Sciatic nerve (tissue), 2 donors: ENCODE results near the gene FOSB. TPM values are rescaled to one million over a fixed set of nuclear protein-coding genes. Genes with fewer than 3 reads are reported as not detected.

Experiments used
- ATAC-seq: fragments of 200-7000 bp; cut with Tn5 transposase; one replicate; pipeline ENCODE4 v1.9.1; 2020; ENCODE audit warnings: mild to moderate bottlenecking, moderate library complexity
- DNase-seq: peaks from one replicate; pipeline ENCODE4 v3.0.0-alpha.2; 2020; ENCODE audit warnings: low spot score
- intact Hi-C: fragments of 100-400 bp; cut with DNase I; formaldehyde crosslinking; loops from one replicate; pipeline ENCODE4 v1.14.2; 2022
- total RNA-seq: library from RNA; stranded (reverse); fragmentation: NEBNext Ultra II Directional; extraction: Animal tissue kit (Norgen Biotek cat#: 25700); gene quantifications from one replicate; pipeline ENCODE4 v1.2.1, GENCODE V29; 2021
- donor health status: DM: no; HTN: no; CAD: no.
- donor health status: DM: no; HTN: no; CAD: no.

The FOSB gene
- total RNA-seq, 1 donor from 2014 or later: 3.7 TPM

GRCh38 chr19:45440873-45441654 lies 26.7 kb upstream of the FOSB start:
- ATAC-seq (no peak), DNase-seq (no peak)
- intact Hi-C loops: no loop called here

DNA sequence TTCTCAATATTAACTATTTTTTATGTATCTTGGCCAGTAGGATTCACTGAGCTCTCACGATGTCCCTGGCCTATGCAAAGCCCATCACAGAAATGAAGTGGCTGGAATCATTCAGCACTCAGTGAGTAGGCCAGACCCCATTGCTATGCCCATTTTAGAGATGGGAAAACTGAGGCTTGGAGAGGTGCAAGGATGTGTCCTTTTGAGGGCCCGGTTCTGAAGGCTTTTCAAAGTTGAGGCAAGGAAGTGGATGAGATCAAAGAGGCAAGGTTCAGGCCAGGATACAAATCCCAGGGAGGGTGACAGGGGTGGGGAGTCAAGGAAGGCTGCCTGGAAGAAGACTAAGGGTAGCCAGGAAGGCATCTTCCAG lies 25.4 kb upstream of the FOSB start:
- ATAC-seq (no peak), DNase-seq (no peak)
- intact Hi-C loops: no loop called here

DNA sequence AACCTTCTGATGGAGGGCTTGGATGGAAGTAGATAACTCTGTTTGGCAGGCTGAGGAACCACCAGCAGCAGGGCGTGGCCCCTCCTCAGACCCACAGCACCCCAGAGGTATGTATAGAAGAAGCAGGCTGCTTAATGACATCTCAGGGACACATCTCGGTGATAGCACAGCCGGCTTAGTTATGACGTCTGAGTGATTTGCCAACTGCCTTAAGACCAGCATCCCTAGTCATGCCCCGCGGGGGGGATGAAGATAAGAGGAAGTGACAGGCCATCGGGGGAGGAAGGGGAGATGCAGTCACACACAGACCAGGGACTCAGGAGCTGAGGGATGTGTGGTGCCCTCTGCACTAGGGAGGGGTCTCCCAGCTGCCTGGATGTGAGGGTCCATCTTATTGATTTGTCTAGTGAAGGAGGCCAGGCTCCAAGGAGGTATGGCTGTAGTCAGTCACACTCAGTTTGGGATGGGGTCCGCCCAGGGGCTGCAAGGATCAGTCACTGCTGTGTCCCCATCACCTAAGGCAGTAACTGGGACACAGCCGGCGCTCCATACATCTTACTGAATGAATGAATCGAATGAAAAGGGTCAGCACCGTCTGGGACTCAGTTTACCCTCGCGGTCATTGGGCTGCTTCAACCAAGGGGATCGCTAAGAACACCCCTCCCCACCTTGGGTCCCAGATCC lies 24.9 kb upstream of the FOSB start:
- DNase-seq: no peak
- ATAC-seq: peak; percentile 12
- intact Hi-C loops: no loop called here

DNA sequence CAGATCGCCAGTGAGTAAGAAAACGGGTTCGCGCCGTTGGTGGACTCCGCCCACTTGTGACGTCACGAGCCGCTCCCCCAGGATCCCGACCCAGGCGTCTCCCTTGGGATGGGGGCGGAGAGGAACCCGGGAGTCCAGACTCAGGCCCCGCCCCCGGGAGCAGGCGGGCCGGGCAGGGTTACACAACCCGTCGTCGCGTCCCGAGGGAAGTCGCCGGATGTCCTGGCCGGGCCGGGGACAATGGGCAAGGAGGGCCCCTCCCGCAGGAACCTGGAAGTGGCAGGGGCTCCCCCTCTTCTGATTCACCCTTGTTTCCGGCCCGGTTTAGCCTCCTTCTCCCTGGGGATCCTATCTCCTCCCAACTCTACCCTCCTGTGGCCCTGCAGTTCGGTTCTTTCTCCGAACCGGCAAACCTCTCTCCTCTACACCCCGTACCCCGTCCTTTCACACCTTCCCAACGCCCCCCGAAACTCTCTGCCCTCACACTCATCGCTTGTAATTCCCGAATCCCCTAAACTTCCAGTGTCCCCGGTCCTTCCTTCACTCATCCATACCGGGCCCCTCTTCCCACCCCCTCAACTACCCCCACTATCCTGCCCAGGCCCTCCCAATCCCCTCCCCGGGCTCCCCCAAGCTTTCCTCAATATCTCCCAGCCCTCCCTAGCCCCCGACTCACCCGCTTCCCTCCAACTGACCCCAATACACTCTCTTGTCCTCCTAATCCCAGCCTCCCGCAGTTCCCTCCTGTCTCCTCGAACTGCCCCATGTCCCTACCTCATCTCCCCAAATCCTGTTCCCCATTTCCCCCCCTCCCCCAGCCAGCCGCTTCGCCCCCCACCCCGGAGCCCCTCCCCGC lies 24.1 kb upstream of the FOSB start:
- peak; percentile 96 for DNase-seq
- intact Hi-C loops: no loop called here
- ATAC-seq: peak; percentile 87

- DNase-seq (peak; percentile 97), ATAC-seq (peak; percentile 80)
- intact Hi-C loops: no loop called here
These were observed 23.3 kb upstream of the FOSB start for GRCh38 chr19:45444318-45445041.

DNA sequence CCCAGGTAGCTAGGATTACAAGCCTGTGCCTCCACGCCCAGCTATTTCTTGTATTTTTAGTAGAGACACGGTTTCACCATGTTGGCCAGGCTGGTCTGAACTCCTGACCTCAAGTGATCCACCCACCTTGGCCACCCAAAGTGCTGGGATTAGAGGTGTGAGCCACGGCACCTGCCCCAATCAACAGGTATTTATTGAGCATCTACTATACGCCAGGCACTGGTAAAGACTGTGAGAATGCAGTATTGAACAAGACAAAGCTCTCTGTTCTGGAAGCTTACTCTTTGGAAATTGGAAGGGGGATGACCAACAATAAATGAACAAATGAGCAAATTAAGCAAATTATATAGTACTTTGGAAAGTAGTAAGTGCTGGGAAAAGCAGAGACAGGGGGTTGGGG lies 22.7 kb upstream of the FOSB start:
- no peak for ATAC-seq
- intact Hi-C loops: no loop called here
- no peak for DNase-seq

DNA sequence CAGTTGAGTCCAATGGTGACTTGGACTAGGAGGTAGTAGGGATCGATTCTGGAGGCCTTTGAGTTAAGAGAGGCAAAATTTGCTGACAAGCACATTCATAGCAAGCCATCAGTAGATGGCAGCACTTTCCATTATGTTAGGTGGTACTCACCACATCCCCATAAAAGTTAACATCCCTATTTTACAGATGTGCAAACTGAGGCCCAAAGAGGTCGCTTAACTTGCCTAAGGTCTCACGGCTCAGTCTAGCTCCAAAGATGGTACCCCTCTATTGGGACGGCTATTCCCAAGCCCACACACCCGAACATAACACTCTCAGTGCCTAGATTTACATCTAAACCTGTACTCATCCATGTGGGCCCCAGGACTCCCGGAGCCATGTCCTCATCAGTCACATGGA lies 21.5 kb upstream of the FOSB start:
- no peak for DNase-seq
- intact Hi-C loops: no loop called here
- no peak for ATAC-seq

GRCh38 chr19:45446944-45447343 lies 20.9 kb upstream of the FOSB start:
- DNase-seq (no peak), ATAC-seq (no peak)
- intact Hi-C loops: no loop called here

GRCh38 chr19:45448425-45448756 lies 19.4 kb upstream of the FOSB start:
- intact Hi-C loops: no loop called here
- DNase-seq: no peak
- ATAC-seq: no peak

GRCh38 chr19:45448887-45449299 lies 18.9 kb upstream of the FOSB start:
- no peak for DNase-seq
- no peak for ATAC-seq
- intact Hi-C loops: no loop called here

DNA sequence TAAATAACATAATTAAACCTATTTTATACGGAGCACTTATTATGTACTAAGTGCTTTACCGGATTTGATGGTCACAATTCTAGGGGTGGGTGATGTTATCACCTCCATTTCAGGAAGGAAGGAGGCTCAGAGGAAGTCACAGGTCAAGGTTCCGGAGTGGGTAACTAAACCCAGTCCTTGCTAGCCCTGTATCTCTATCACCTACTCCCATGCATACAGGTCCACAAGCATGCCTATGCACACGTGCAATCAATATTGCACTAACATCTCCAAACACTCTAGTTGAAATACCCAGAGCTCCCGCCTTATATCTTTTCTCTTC lies 17.8 kb upstream of the FOSB start:
- no peak for DNase-seq
- intact Hi-C loops: no loop called here
- peak; percentile 3 for ATAC-seq

DNA sequence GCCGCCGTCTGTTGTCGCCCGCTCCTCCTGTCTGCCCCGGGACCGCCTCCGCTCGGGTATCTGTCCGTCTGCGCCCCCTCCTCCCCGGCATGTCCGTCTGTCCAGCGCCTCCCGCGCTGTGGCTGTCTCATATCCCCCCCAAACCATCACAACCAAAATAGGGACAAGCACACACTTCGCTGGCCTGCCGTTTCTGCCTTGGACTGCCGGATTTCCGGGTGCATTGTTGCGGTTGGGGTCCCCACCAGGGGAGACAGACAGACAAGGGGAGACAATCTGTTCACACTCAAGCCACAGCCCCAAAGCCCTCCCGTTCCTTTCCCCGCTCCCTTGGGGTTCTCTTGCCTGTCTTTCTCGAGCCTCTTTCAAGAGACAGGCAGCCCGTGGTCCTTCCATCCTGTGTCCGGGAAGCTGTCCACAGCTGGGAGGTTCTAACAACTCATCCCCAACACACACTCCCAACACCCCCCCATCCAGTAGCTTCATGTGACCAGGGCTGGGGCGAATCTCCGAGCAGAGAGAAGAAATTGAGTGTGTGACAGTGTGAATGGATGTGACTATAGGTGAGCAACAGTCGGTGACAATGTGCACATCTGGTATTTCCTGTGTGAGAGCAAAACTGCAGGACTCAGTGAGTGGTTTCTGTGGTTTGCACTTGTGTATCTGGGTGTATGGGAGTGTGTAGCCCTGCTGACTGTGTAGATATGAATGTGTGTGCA lies 16.5 kb upstream of the FOSB start:
- peak; percentile 41 for ATAC-seq
- intact Hi-C loops: no loop called here
- DNase-seq: no peak

GRCh38 chr19:45451850-45452387 lies 15.9 kb upstream of the FOSB start:
- ATAC-seq (no peak), DNase-seq (no peak)
- intact Hi-C loops: no loop called here

DNA sequence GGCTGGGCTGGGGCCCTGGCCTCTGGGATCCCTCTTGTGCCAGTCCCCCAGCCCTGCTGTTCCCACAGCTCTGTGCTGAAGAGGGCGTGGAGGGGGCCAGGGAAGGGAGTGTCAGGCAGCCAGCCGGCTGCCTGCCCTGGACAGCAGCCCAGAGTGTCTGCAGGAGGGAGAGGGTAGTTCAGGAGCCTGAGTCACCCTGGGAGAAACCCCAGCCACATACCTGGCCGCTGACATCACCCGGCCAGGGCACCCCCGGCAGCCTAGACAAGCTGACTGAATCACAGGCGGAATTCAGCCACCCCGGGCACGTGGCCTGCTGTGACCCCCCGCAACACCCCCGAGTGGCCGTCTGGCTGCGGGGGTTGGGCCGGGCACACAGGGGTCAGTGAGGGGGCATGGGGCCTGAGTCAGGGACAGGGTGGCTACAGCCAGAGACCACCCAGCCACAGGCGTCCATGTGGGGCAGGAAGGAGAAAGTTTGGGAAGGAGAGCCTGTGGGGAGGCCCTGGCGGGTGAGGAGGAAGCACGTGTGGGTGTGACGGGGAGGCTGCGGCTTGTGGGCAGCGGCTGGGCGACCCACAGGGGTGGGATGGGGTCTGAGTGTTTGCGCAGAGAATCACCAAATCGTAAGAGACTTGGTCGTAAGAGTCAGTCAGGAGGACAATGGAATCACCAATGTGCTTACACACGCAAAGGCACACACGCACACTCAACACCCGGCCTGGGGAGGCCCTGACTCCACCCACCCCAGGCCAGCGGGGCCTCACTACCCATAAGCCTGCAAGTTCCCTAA lies 11.9 kb upstream of the FOSB start:
- intact Hi-C loops: no loop called here
- peak; percentile 88 for DNase-seq
- ATAC-seq: peak; percentile 86

DNA sequence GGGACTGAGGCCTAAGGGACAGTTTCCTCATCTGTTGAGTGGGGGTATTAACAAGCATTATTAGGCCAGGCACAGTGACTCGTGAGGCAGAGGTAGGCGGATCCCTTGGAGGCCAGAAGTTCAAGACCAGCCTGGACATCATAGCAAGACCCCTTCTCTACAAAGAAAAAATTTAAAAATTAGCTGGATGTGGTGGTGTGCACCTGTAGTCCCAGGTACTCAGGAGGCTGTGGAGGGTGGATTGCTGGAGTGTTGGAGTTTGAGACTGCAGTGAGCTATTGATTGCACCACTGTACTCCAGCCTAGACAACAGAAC lies 11.3 kb upstream of the FOSB start:
- ATAC-seq (no peak), DNase-seq (no peak)
- intact Hi-C loops: no loop called here

DNA sequence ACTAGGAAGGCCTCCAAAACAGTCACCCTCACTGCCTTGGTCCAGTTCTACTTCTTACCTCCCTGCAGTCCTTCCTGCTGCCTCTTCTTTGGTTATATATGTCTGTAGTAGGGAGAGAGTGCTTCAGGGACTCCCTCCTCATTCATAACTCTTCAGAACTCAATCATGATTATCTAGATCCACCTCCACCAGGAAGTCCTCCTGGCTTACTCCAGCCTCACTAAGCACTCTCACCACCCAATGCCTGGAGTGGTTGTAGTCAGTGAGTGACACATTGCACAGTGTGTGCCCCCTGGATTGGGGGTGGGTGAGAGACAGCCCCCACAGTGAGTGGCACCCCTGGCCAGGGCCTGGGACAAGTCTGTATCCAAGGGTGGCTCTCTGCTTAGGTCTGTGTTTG lies 10.0 kb upstream of the FOSB start:
- intact Hi-C loops: no loop called here
- DNase-seq (no peak), ATAC-seq (no peak)

- ATAC-seq (no peak), DNase-seq (no peak)
- intact Hi-C loops: no loop called here
These were observed 6.9 kb upstream of the FOSB start for GRCh38 chr19:45460807-45461347.

- ATAC-seq: no peak
- no peak for DNase-seq
- intact Hi-C loops: no loop called here
These were observed 5.6 kb upstream of the FOSB start for GRCh38 chr19:45462174-45462573.
